ENCODE results near the gene CARD19. TPM values are rescaled to one million over a fixed set of nuclear protein-coding genes. Genes with fewer than 3 reads are reported as not detected.

Gene CARD19
- total RNA-seq, 4 donors from 2014 or later: 34.7 to 74.4 (median 58.9) TPM

- no peak overlapping the region for H3K4me3 ChIP-seq
Measured at GRCh38 chr9:93082841-93083411, 13.1 kb upstream of the CARD19 start.

GRCh38 chr9:93083592-93084470 is 12.2 kb upstream of the CARD19 start:
- Histone ChIP-seq H3K9me3 (no peaks in the 10 kb centered on the region), H3K36me3 (no peaks in the 10 kb centered on the region), H3K27me3 (no peaks in the 10 kb centered on the region), H3K4me1 (no peaks in the 10 kb centered on the region), H3K27ac (peak overlapping the region in 1 of 4 donors; percentile 38), H3K4me3 (no peak overlapping the region)
- DNase-seq: peak in 2 of 3 donors; percentile 32 to 37
- no peak for TF ChIP-seq CTCF (IDR thresholded peaks at IDR 0.05)
- TF ChIP-seq POLR2A (IDR thresholded peaks at IDR 0.05): no peak

More at GRCh38 chr9:93082841-93083411, 13.1 kb upstream of the CARD19 start:
- TF ChIP-seq POLR2A (IDR thresholded peaks at IDR 0.05) (no peak), CTCF (IDR thresholded peaks at IDR 0.05) (no peak)
- Histone ChIP-seq H3K9me3 (no peaks in the 10 kb centered on the region), H3K27me3 (no peaks in the 10 kb centered on the region), H3K27ac (peak overlapping the region in 1 of 4 donors; percentile 38), H3K4me1 (no peaks in the 10 kb centered on the region), H3K36me3 (no peaks in the 10 kb centered on the region)
- peak in 2 of 3 donors; percentile 35 to 45 for DNase-seq

GRCh38 chr9:93084471-93084881 is 11.5 kb upstream of the CARD19 start:
- H3K36me3 ChIP-seq: no peaks in the 10 kb centered on the region
- H3K4me1 ChIP-seq: no peaks in the 10 kb centered on the region
- DNase-seq: peak in 2 of 3 donors; percentile 38 to 41
- H3K9me3 ChIP-seq: no peaks in the 10 kb centered on the region
- no peaks in the 10 kb centered on the region for H3K27me3 ChIP-seq
- no peak overlapping the region for H3K4me3 ChIP-seq
- no peak overlapping the region for H3K27ac ChIP-seq
- TF ChIP-seq POLR2A (IDR thresholded peaks at IDR 0.05) (no peak), CTCF (IDR thresholded peaks at IDR 0.05) (no peak)

GRCh38 chr9:93085676-93086075 is 10.3 kb upstream of the CARD19 start:
- Histone ChIP-seq H3K27ac (no peak overlapping the region), H3K36me3 (no peaks in the 10 kb centered on the region), H3K27me3 (no peaks in the 10 kb centered on the region), H3K4me3 (no peak overlapping the region), H3K4me1 (no peaks in the 10 kb centered on the region), H3K9me3 (no peaks in the 10 kb centered on the region)
- DNase-seq: peak in 2 of 3 donors; percentile 30 to 39
- TF ChIP-seq POLR2A (IDR thresholded peaks at IDR 0.05): no peak

- no peak overlapping the region for H3K27ac ChIP-seq
- DNase-seq: peak in 2 of 3 donors; percentile 23 to 38
Measured at GRCh38 chr9:93086447-93087224, 9.4 kb upstream of the CARD19 start.

More at GRCh38 chr9:93086447-93087224, 9.4 kb upstream of the CARD19 start:
- no peak for TF ChIP-seq POLR2A (IDR thresholded peaks at IDR 0.05)
- TF ChIP-seq CTCF (IDR thresholded peaks at IDR 0.05): no peak
- Histone ChIP-seq H3K9me3 (no peaks in the 10 kb centered on the region), H3K36me3 (no peaks in the 10 kb centered on the region), H3K4me3 (no peak overlapping the region), H3K4me1 (no peaks in the 10 kb centered on the region), H3K27me3 (no peaks in the 10 kb centered on the region)

Data from Peyer's patch (tissue), 4 donors.